HFF-Myc (cell line): ENCODE results near the gene NPLOC4.

ENCODE experiments used
- DNase-seq: peaks from one replicate; pipeline ENCODE4 v3.0.0-alpha.2; 2011; ENCODE audit warnings: low read depth; ENCODE audit errors: extremely low read depth
- H3K4me3 ChIP-seq: replicated peaks from 2 replicates; pipeline ENCODE4 v1.5.1; 2011; ENCODE audit warnings: low read depth, mild to moderate bottlenecking, control low read depth, low read length
- CTCF ChIP-seq: IDR thresholded peaks from 2 replicates; pipeline ENCODE4 v1.5.1; 2012; ENCODE audit warnings: mild to moderate bottlenecking, low read depth, low read length, control low read depth; ENCODE audit errors: missing control alignments

The NPLOC4 gene

GRCh38 chr17:81536299-81537290 lies 100.3 kb downstream of the NPLOC4 start:
- no peak overlapping the region for H3K4me3 ChIP-seq
- no peak for DNase-seq
- no peak for TF ChIP-seq CTCF

DNA sequence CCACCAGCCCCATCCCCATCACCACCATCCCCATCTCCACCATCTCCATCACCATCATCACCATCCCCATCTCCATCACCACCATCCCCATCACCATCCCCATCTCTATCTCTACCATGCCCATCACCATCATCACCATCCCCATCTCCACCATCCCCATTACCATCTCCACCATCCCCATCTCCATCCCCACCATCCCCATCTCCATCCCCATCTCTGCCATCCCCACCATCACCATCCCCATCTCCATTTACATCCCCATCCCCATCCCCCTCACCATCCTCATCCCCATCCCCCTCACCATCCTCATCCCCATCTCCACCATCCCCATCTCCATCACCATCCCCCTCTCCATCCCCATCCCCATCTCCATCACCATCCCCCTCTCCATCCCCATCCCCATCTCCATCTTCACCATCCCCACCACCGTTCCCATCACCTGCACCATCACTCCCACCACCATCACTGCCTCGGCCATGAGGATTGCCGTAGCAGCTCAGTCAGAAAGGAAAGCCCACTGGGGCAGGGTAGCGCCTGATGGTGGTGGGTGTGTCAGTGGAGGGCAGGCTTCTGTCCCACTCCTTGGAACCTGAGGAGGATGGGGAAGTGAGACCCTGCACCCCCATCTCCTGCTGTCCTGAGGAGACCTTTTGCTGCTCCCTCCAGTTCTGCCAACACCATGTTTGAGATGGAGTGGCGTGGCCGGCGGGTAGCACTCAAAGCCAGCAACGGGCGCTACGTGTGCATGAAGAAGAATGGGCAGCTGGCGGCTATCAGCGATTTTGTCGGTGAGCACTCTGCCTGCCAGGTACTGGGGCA lies 101.2 kb downstream of the NPLOC4 start:
- no peak for TF ChIP-seq CTCF
- no peak for DNase-seq
- no peak overlapping the region for H3K4me3 ChIP-seq

GRCh38 chr17:81535007-81535328 lies 101.9 kb downstream of the NPLOC4 start:
- H3K4me3 ChIP-seq = no peak overlapping the region
- DNase-seq = no peak
- no peak for TF ChIP-seq CTCF

DNA sequence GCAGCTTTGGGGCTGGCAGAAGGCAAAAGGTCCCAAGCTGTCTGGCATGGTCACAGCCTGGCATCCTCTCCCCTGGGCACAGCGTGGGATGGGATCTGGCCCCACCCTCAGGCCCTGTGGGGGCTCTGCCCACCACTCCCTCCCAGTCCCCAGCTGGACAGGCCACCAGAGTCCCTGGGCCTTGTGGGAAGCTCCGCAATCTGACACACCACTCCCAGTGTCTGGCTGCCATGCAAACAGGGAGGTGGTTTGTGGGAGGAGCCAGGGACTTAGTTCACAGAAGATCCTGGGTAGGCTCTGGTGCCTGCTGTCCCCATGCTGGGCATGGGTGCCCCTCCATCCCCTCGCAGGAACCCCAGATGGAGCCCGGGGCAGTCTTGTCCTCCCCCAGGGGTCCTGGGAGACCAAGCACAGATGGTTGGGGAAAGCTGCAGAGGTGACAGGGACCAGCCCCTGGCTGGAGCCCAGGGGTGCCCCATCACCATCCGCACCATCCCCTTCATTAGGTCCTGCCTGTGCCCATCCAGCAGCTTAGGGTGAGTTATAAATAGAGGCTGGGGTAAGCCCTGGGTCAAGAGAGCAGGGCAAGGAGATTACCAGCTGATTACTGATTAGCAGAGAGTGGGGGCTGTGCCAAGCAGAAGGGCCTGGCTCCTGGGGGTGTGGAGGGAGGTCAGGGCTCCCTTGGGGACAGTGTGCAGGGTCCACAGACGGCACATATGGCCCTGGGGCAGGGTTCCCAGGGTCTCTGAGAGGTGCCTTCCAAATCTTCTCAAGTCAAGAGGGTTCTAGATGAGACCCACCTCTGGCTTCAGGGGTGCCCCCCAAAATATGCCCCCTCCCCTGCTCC lies 102.5 kb downstream of the NPLOC4 start:
- no peak overlapping the region for H3K4me3 ChIP-seq
- DNase-seq = no peak
- TF ChIP-seq CTCF = no peak

DNA sequence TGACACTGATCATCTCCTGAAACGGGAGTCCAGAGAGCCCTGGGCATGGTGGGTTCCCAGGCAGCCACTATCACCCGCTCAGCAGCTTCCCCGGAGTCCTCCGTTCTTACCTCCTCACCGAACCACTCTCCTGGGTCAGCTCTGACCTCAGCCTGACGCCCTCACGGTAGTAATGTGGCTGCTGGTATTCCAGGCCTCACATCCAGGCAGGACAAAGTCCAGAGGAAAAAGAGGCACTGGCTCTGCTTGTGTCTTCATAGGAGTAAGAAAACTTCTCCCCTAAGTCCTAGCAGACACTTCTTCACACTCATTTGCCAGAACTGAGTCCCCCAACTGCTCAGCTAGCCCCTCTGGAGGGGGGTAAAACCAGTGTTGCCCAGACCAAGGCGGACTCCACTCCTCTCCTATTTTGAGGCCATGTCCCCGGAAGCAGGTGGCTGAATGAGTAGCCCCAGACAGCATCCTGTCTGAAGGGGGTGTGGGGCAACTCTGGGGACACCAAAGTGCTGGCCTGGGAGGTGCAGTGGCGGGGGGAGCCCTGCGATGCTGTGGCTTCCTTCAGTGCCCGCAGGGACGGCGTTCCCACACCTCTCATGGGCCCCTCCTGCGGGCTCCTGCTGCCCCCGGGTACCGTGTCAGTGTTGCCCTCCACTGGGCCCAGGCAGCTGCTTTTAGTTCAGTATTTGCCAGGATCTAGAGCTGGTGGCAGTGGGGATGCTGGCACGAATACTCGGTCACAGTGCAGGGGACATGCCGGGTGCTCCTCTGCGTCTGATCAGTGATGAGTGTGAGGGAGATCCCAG lies 103.4 kb downstream of the NPLOC4 start:
- no peak overlapping the region for H3K4me3 ChIP-seq

More for the DNA sequence above, 103.4 kb downstream of the NPLOC4 start:
- no peak for DNase-seq
- no peak for TF ChIP-seq CTCF
